IgD-negative memory B cell (primary cell): Measurements from ENCODE around the gene FBXO8. TPM values are rescaled to one million over a fixed set of nuclear protein-coding genes. Genes with fewer than 3 reads are reported as not detected.

Source experiments
- H3K27ac Mint-ChIP-seq, 3 donors: one replicate each; pipeline ENCODE4 v1.8.0; 2020 to 2022; ENCODE audit warnings: mild to moderate bottlenecking in 3 of 3, mixed read lengths in 3 of 3, moderate library complexity in 1 of 3
- H3K27me3 Mint-ChIP-seq: one replicate; pipeline ENCODE4 v1.8.0; 2021; ENCODE audit warnings: mixed read lengths
- H3K36me3 Mint-ChIP-seq: one replicate; pipeline ENCODE4 v1.8.0; 2020; ENCODE audit warnings: mild to moderate bottlenecking, mixed read lengths
- H3K4me1 Mint-ChIP-seq, 3 donors: one replicate each; pipeline ENCODE4 v1.8.0; 2020 to 2022; ENCODE audit warnings: mixed read lengths in 3 of 3, mild to moderate bottlenecking in 1 of 3
- H3K4me3 Mint-ChIP-seq, 4 donors: one replicate each; pipeline ENCODE4 v1.8.0; 2020 to 2022; ENCODE audit warnings: mild to moderate bottlenecking in 4 of 4, mixed read lengths in 4 of 4, moderate library complexity in 3 of 4
- H3K9me3 Mint-ChIP-seq, 3 donors: one replicate each; pipeline ENCODE4 v1.8.0; 2020 to 2021; ENCODE audit warnings: mixed read lengths in 3 of 3, mild to moderate bottlenecking in 1 of 3
- polyA plus RNA-seq: library from polyadenylated mRNA; unstranded; fragments of 300-500 nt; fragmentation: Illumina TruSeq; gene quantifications from one replicate; pipeline ENCODE4 v1.2.3, GENCODE V29; 2021

Gene FBXO8
- polyA plus RNA-seq, 1 donor from 2014 or later, result 16.0 TPM

DNA sequence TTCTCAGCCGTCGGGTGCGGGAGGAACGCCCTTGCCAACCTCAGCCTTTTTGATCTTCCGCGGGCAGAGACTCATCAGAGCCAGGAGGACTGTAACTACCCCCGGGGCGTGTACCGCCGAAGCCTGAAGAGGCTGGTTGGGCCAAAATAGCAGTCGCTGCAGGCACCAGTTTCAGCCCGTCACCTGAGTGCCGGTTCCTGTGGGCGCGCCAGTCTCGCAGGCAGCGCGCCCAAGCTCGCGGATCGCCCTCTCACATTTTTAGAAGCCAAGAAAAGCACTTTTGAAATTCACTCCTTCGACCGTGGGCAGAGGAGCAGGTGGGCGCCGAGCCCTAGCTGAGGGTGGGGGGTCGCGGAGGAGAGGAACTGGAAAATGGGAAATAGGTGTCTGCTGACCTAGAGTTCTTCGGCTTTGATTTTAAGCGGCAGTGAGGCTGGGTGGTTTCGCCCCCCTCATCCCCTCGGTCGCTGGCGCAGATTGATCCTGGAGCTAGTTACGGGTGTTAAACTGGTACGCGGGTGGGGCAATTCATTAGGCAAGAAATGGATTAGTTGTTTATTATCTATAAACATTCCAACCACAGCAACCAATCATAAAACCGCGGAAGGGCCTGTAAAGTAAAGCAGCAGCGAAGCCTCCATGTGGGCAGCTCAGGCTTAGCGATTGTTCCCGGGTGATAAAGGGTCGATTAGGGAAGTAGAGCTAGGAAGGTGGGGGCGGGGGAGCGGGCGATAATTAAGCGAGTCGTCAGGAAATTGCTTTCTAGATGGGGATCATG lies 69.2 kb downstream of the FBXO8 start:
- peaks cover 80% of the 10 kb centered on the region for H3K27me3 Mint-ChIP-seq
- H3K4me3 Mint-ChIP-seq, result peak overlapping the region; percentile 20 to 83 (median 70)
- peaks cover 2 to 4% (median 4%) of the 10 kb centered on the region in 3 donors for H3K9me3 Mint-ChIP-seq
- H3K27ac Mint-ChIP-seq, result peak overlapping the region; percentile 30 to 82 (median 66)
- peaks cover 1% of the 10 kb centered on the region for H3K36me3 Mint-ChIP-seq
- H3K4me1 Mint-ChIP-seq, result peaks cover 17 to 51% (median 44%) of the 10 kb centered on the region in 3 donors

DNA sequence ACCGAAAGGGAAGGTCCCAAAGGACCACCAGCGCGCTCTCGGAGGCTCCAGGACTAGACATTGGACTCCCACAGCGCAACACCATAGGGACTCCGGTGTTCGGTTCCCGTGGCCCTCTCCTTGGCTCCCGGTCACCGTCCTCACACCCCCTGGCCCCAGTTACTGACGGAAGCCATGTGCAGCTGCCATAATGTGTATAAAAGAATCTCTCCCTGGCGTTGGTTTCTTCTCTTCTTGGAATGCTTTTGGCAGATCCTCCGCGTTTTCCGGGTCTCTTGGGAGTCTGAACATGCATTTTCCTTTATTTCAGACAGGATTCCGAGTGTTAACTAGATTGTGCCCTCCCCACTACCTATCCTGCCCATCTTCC lies 69.8 kb downstream of the FBXO8 start:
- Mint-ChIP-seq H3K4me3 (peak overlapping the region; percentile 20 to 83 (median 70)), H3K4me1 (peaks cover 17 to 46% (median 44%) of the 10 kb centered on the region in 3 donors), H3K27ac (peak overlapping the region; percentile 30 to 82 (median 66)), H3K27me3 (peaks cover 76% of the 10 kb centered on the region), H3K9me3 (peaks cover 2 to 4% (median 4%) of the 10 kb centered on the region in 3 donors), H3K36me3 (peaks cover 1% of the 10 kb centered on the region)

DNA sequence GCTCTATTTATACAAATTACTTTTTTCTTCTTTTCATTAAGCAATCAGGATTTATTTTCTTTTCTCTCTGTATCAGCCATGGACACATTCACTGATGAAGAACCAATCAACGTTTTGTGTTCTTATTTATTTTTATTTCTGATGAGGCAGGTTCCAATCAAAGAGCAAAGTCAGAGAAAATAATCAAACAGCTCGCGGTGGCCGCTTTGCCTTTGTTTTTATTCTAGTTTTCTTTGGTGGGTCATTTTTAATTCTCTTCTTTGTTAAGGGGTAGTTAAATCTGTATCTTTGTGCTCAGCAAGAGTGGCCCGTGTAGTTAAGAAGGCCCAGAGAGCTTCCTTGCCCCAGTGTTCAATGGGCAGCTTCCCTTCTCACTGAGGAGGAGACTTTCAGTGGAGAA lies 71.4 kb downstream of the FBXO8 start:
- H3K4me3 Mint-ChIP-seq, result peak overlapping the region in 1 of 4 donors; percentile 81
- peaks cover 1% of the 10 kb centered on the region for H3K36me3 Mint-ChIP-seq
- H3K27me3 Mint-ChIP-seq, result peaks cover 61% of the 10 kb centered on the region
- peaks cover 13 to 40% (median 35%) of the 10 kb centered on the region in 3 donors for H3K4me1 Mint-ChIP-seq
- peaks cover 2 to 4% (median 4%) of the 10 kb centered on the region in 3 donors for H3K9me3 Mint-ChIP-seq
- peak overlapping the region in 1 of 3 donors; percentile 18 for H3K27ac Mint-ChIP-seq

DNA sequence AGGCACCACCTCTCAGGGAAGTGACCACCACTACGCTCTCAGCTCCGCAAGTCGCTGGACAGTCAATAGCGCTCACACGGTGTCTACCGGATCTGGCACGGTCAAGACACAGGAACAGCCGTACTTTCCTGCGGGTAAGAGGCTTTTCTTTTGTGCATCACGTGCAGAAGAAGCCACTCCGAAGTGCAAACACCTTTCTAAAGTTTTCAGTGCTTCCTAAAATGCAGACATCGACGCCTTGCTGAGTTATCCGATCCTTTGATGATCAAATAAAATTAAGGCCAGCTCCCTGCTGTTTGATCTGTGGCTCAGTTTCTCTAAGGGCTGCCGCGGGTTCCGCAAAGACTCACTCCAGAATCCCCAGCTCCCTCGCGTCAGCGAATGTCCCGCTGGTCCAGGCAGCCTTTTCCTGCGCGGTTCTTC lies 71.8 kb downstream of the FBXO8 start:
- Mint-ChIP-seq H3K4me1 (peaks cover 13 to 37% (median 30%) of the 10 kb centered on the region in 3 donors), H3K9me3 (peaks cover 2 to 4% (median 4%) of the 10 kb centered on the region in 3 donors), H3K4me3 (peak overlapping the region in 2 of 4 donors; percentile 61 to 81), H3K27ac (no peak overlapping the region), H3K36me3 (peaks cover 1% of the 10 kb centered on the region), H3K27me3 (peaks cover 57% of the 10 kb centered on the region)

DNA sequence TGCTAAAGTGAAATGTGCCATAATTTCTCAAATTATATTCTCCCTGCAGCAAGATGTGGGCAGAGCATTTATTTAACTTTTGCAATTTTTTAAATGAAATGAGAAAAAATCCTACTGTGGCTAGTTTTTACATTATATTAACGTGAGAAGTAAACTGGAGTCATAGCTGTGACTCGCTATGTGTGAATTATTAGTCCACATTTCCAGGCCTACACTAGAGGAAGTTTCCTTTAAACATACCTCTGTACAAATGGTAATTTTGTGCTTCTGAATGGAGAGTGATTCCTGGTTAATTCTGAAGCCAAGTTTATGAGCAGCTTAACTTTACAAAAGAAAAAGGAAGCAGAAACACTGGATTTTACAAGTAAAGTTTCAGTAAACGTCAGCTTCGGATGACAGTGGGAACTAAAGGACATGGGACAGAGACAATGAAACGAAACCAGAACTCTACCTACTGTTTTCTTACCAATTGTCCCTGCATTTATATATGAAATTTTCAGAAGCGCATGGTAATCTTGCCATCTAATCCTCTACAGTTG lies 72.4 kb downstream of the FBXO8 start:
- Mint-ChIP-seq H3K9me3 (peaks cover 2 to 4% (median 4%) of the 10 kb centered on the region in 3 donors), H3K27ac (no peak overlapping the region), H3K36me3 (peaks cover 1% of the 10 kb centered on the region), H3K4me3 (no peak overlapping the region), H3K27me3 (peaks cover 54% of the 10 kb centered on the region), H3K4me1 (peaks cover 13 to 32% (median 28%) of the 10 kb centered on the region in 3 donors)

DNA sequence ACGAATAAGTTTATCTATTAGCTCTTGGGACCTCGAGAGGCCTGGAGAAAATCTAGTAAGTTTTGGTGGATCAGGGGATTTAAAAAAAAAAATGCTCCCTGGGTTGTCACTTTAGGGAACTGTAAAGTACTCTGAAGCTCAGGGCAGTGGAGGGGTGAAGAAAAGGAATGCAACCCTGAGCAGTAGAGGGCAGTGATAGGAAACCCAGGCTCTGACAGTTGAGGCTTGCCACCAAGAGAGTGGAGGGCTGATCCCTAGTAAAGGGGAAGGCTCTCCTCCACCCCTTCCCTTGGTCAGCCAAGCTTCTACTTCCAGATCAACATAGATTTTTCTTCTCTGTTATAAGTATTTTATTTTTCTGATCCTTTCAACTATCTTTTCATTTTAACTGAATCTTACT lies 73.1 kb downstream of the FBXO8 start:
- peaks cover 2 to 4% (median 2%) of the 10 kb centered on the region in 3 donors for H3K9me3 Mint-ChIP-seq
- no peak overlapping the region for H3K27ac Mint-ChIP-seq
- H3K4me3 Mint-ChIP-seq, result no peak overlapping the region
- H3K36me3 Mint-ChIP-seq, result peaks cover 1% of the 10 kb centered on the region
- H3K27me3 Mint-ChIP-seq, result peaks cover 50% of the 10 kb centered on the region
- peaks cover 13 to 29% (median 26%) of the 10 kb centered on the region in 3 donors for H3K4me1 Mint-ChIP-seq

DNA sequence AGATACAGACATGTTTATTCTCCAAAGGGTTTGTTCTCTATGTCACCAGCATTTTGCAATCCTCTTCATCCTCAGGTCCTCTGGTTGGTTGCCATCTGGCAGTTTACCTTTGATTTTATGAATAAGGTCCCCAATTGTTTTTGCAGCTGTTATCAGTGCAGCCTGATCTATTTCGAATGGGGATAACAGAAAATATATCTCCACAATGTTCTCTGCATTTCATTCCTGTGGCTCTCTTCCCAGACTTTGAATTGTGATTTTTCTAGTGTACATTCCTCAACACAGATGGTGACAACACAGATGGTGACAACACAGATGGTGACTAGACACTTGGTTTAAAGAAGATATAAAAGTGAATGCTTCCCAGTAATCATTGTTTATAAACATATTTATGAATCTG lies 74.1 kb downstream of the FBXO8 start:
- Mint-ChIP-seq H3K27ac (no peak overlapping the region), H3K36me3 (peaks cover 1% of the 10 kb centered on the region), H3K4me1 (peaks cover 10 to 23% (median 21%) of the 10 kb centered on the region in 3 donors), H3K27me3 (peaks cover 44% of the 10 kb centered on the region), H3K9me3 (peaks cover 0 to 2% (median 0%) of the 10 kb centered on the region in 3 donors), H3K4me3 (no peak overlapping the region)

DNA sequence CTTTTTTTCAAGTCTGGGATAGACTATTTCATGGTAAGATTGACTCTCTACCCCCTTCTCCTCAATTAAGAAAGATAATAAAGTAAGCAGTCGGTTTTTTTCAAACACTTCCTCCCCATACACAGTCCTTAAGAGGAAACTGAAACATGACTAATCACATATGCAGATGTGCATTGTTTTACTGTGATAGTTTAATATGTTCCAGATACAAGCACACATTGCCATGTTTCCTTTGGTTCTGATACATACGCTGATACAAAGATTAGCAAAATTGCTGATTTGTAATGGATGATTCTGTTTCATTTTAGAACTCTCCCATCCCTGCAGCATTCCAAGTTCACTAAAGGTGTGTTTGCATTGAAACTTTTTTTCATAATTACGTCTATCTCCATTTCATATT lies 76.1 kb downstream of the FBXO8 start:
- H3K4me3 Mint-ChIP-seq, result no peak overlapping the region
- peaks cover 1% of the 10 kb centered on the region for H3K36me3 Mint-ChIP-seq
- H3K9me3 Mint-ChIP-seq, result no peaks in the 10 kb centered on the region
- no peak overlapping the region for H3K27ac Mint-ChIP-seq
- peaks cover 26% of the 10 kb centered on the region for H3K27me3 Mint-ChIP-seq
- H3K4me1 Mint-ChIP-seq, result peaks cover 5 to 10% (median 10%) of the 10 kb centered on the region in 3 donors

DNA sequence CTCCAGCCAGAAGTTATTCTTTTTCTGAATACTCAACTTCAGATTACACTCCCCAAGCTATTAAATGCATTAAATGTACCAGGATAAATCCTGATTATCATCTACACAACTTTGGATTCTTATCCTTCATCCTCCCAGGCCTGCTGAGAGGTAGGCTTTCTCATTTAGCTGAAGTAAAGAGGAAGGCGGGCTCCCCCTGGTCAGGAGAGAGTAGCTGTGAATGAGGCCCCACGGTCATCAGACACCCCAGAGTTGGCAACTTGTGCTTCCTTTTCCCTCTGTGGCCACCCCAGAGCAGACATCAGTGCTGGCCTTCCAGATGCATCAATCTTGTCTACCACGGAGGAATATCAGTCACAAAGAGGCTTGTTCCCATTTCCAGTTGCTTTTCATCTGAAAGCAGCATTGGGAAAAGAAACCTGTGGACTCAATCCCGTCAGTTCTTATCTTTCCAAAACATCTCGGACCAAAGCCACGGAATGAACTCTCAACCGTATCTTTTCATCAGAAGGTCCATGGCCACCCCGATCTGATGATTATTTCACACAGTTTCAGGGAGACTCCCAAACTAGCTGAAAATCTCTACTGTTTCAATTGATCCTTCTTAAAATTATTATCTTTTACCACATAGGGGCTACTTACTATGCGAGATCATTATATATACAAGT lies 79.2 kb downstream of the FBXO8 start:
- Mint-ChIP-seq H3K27ac (no peak overlapping the region), H3K4me1 (no peaks in the 10 kb centered on the region), H3K9me3 (no peaks in the 10 kb centered on the region), H3K27me3 (peaks cover 5% of the 10 kb centered on the region), H3K4me3 (peak overlapping the region in 1 of 4 donors; percentile 31), H3K36me3 (no peaks in the 10 kb centered on the region)

DNA sequence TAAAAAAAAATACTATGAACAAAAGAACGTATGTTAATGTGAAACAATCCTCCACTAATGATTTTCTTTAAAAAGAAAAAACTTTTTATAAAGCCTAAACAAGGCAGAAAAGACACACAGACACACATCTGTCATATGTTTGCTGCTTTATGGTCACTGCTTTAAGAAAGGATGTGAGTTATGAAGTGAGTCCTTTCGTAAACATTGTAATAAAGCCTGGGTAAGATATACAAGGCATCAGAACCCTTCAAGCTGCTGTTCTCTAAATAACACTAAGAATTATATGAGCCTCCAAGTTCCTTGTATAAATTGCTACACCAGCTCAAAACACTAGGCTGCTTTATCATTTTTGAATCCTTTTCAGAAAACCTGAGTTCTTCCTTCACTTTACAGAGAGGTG lies 81.6 kb downstream of the FBXO8 start:
- Mint-ChIP-seq H3K4me1 (no peaks in the 10 kb centered on the region), H3K9me3 (no peaks in the 10 kb centered on the region)

DNA sequence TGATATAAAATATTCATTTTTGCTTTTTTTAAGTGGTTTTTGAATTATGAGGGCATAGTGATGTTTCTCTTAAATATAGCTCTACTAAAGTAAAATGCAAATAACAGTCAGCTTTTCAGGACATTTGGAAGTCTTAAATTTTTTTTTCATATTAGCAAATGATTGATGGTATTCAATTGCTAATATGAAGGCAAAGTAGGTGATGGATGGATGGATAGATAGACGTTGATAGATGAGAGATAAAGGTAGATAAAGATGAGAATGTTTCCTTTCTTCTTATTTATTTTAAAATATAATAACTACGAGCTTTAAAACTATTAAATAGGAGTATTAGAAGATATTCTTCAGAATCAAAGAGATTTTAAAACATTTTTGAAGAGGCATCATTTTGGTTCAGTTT lies 83.7 kb downstream of the FBXO8 start:
- H3K4me3 Mint-ChIP-seq, result no peak overlapping the region
- H3K9me3 Mint-ChIP-seq, result no peaks in the 10 kb centered on the region
- peaks cover 2% of the 10 kb centered on the region for H3K27me3 Mint-ChIP-seq
- peaks cover 3% of the 10 kb centered on the region for H3K36me3 Mint-ChIP-seq
- H3K4me1 Mint-ChIP-seq, result no peaks in the 10 kb centered on the region
- H3K27ac Mint-ChIP-seq, result no peak overlapping the region

More for the DNA sequence above, 81.6 kb downstream of the FBXO8 start:
- no peak overlapping the region for H3K4me3 Mint-ChIP-seq
- H3K36me3 Mint-ChIP-seq, result no peaks in the 10 kb centered on the region
- peaks cover 5% of the 10 kb centered on the region for H3K27me3 Mint-ChIP-seq
- H3K27ac Mint-ChIP-seq, result no peak overlapping the region

DNA sequence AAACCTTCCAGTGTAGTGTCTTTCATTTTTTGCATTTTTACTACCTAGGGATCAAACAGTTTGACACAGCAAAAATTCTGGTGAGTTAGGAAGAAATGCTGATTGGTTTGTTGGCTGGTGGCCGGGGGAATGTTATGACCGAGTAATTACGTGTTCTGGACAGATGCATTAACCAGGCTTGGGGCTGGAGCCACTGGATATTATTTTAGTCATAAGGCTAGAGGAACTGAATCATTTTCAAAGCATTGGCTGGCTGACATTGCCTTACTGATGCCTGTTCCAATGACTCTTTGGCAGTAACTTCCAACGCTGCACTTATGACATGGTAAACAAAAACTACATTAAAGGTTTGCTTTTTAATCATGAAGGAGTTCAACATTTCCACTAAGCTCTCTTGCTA lies 84.6 kb downstream of the FBXO8 start:
- Mint-ChIP-seq H3K4me1 (no peaks in the 10 kb centered on the region), H3K4me3 (no peak overlapping the region), H3K27ac (no peak overlapping the region), H3K27me3 (peaks cover 2% of the 10 kb centered on the region), H3K9me3 (no peaks in the 10 kb centered on the region), H3K36me3 (peaks cover 3% of the 10 kb centered on the region)

DNA sequence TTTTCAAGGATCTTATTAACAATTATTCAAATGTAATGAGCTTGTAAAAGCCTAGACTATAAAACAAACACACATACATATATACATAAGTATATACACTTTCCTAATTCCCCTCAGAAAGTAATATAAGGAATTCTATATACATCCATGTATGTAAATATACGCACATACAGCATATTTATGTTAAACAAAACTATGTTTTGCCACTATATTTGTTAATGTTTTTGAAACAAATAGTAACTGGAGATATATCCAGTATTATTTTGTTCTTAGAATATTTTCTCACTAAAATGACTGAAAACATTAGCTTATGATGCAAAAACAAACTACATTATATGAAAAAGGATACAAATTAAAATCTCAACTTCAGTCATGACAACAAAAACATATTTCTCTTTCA lies 85.1 kb downstream of the FBXO8 start:
- Mint-ChIP-seq H3K27ac (no peak overlapping the region), H3K27me3 (peaks cover 2% of the 10 kb centered on the region), H3K4me1 (no peaks in the 10 kb centered on the region), H3K36me3 (peaks cover 3% of the 10 kb centered on the region), H3K9me3 (no peaks in the 10 kb centered on the region), H3K4me3 (no peak overlapping the region)

DNA sequence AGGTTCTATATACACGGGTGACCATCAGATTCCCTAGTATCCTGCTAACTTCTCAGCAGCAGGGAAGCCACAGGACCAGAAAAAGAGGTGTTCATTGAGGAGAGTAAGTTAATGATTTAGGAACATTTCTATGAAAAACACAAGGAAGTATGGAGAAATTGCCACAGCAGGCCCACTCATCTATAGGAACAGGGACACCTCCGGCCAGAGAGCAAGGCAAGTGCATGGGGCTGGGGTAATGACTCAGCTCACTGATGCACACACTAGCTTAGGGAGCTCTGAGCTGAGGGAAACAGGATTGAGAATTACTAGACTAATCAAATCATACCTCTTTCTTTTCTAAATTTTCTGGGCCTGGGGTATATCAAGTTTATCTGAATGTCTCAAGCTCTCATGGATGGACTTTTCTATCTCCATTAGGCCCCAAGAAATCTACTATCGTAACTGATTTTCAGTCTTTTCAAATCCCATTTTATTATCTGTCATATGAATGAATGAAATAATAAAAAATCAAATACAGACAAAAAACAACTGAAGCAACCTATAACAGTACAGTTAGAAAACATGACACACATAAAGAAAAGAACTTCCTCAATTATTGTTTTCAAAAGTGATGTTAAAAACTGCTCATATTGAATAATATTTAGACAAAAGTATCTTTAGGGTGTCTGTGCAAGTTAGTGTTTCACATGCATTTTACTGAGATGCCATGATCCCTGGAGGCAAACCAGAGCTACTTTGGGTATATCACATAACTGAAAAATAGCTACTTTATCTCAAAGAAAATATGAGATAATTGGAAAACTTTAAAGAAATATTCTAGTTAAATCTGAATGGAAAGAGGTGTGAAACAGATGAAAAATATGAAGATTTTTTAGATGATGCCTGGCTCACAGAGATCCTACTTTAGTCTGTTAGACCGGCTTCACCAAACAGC lies 89.8 kb downstream of the FBXO8 start:
- Mint-ChIP-seq H3K27ac (no peak overlapping the region), H3K27me3 (no peaks in the 10 kb centered on the region), H3K9me3 (no peaks in the 10 kb centered on the region), H3K36me3 (peaks cover 3% of the 10 kb centered on the region), H3K4me3 (no peak overlapping the region), H3K4me1 (no peaks in the 10 kb centered on the region)
